K562 treated with DMSO at 1 percent for 24 hours (cell line): ENCODE data around the gene FCRLB. TPM values are rescaled to one million over a fixed set of nuclear protein-coding genes. Genes with fewer than 3 reads are reported as not detected.

Source experiments
- total RNA-seq: library from RNA; unstranded; fragments of 300-600 nt; gene quantifications from 2 replicates; pipeline ENCODE4 v1.2.3, GENCODE V29; 2022; ENCODE audit warnings: low read depth; ENCODE audit not compliant: insufficient read depth

The FCRLB gene
- 3.3 and 4.0 TPM in 2 replicates for total RNA-seq

GRCh38 chr1:161720956-161721737 lies at the start of gene FCRLB:
Gene FCRLB (plus strand): TSS chr1:161721544. CDS start chr1:161722673, 1,129 bp downstream.

GRCh38 chr1:161706482-161707347 lies 14.6 kb upstream of the FCRLB start, which contains the start of gene FCRLA:
Gene FCRLA (plus strand): TSS chr1:161707229. CDS start chr1:161707265, 36 bp downstream.

GRCh38 chr1:161749509-161750407 lies 28.4 kb downstream of the FCRLB start, which contains the start of gene DUSP12:
Gene DUSP12 (plus strand): TSS chr1:161749786. CDS start chr1:161749802, 16 bp downstream.

GRCh38 chr1:161766102-161766981 lies 45.0 kb downstream of the FCRLB start, which contains the start of gene ATF6:
Gene ATF6 (plus strand): TSS chr1:161766320. CDS start chr1:161766361, 41 bp downstream.

Other genes starting within 250 kb of the FCRLB start
- 92.8 and 94.7 TPM in 2 replicates for gene FCGR2A, start 216.1 kb upstream of the FCRLB start, total RNA-seq
- 14.7 and 19.0 TPM in 2 replicates for gene HSPA6, start 197.0 kb upstream of the FCRLB start, total RNA-seq
- not detected in 2 replicates for gene FCGR3A, start 171.7 kb upstream of the FCRLB start, total RNA-seq
- 0.34 TPM in 1 of 2 replicates, not detected in the other for gene FCGR3B, start 90.4 kb upstream of the FCRLB start, total RNA-seq
- 7.8 and 11.0 TPM in 2 replicates for gene FCGR2B, start 58.4 kb upstream of the FCRLB start, total RNA-seq
- gene FCRLA, start 14.3 kb upstream of the FCRLB start, total RNA-seq: 12.0 and 14.9 TPM in 2 replicates
- 36.1 and 41.6 TPM in 2 replicates for gene DUSP12, start 28.2 kb downstream of the FCRLB start, total RNA-seq
- gene ATF6, start 44.8 kb downstream of the FCRLB start, total RNA-seq: 15.7 and 17.3 TPM in 2 replicates